PC-3 (cell line): ENCODE data around the gene RCOR1.

Source experiments
- EZH2 ChIP-seq: fragments of 300-600 bp; sonication (generic); IDR thresholded peaks from one replicate; pipeline ENCODE4 v1.6.1; 2017; ENCODE audit warnings: antibody characterized with exemption, mild to moderate bottlenecking, low read length; ENCODE audit not compliant: unreplicated experiment
- EZH2phosphoT487 ChIP-seq: fragments of 300-600 bp; sonication (generic); IDR thresholded peaks from 2 replicates; pipeline ENCODE4 v1.6.1; 2018; ENCODE audit warnings: mild to moderate bottlenecking, antibody characterized with exemption, low read length, borderline replicate concordance
- TF ChIP-seq, protein P1 (sequence below): fragments of 300-600 bp; sonication (generic); conservative IDR thresholded peaks from 2 replicates; pipeline ENCODE4 v1.5.1; 2017; ENCODE audit warnings: antibody characterized with exemption, low read depth, mild to moderate bottlenecking, low read length

DNA sequence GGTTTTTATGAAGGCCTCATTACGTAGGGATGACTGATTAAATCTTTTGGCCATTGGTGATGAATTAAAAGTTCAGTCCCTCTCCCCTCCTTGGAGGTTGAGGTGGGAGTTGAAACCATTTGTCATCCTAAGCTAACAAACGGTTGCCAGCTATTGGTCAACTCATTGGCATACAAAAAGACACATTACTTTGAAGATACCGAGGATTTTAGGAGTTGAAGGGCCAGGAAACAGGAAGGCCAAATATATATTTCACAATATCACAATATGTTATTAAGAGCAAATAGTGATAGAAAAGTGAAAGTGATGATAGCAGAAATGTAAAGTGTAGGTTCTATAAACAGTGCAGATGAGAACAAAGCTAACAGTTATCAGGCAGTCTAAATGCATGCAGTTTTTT is 24.4 kb downstream of the RCOR1 start:
- TF ChIP-seq EZH2: no peak
- TF ChIP-seq, protein P1, sequence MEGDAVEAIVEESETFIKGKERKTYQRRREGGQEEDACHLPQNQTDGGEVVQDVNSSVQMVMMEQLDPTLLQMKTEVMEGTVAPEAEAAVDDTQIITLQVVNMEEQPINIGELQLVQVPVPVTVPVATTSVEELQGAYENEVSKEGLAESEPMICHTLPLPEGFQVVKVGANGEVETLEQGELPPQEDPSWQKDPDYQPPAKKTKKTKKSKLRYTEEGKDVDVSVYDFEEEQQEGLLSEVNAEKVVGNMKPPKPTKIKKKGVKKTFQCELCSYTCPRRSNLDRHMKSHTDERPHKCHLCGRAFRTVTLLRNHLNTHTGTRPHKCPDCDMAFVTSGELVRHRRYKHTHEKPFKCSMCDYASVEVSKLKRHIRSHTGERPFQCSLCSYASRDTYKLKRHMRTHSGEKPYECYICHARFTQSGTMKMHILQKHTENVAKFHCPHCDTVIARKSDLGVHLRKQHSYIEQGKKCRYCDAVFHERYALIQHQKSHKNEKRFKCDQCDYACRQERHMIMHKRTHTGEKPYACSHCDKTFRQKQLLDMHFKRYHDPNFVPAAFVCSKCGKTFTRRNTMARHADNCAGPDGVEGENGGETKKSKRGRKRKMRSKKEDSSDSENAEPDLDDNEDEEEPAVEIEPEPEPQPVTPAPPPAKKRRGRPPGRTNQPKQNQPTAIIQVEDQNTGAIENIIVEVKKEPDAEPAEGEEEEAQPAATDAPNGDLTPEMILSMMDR: no peak
- TF ChIP-seq EZH2phosphoT487: no peak
